ENCODE data around the gene SMC1B. TPM values are rescaled to one million over a fixed set of nuclear protein-coding genes. Genes with fewer than 3 reads are reported as not detected.

SMC1B gene
- total RNA-seq, 1 experiment from 2014 or later, result 0.31 TPM

- no peak for TF ChIP-seq CTCF (conservative IDR thresholded peaks at IDR 0.05)
- TF ChIP-seq EZH2 (IDR thresholded peaks at IDR 0.05; ENCODE audit: low read depth), result no peak
- H4K20me1 ChIP-seq (ENCODE audit: insufficient read depth), result no peaks in the 10 kb centered on the region
- DNase-seq, result no peak
- H3K79me2 ChIP-seq (ENCODE audit: low read depth), result no peaks in the 10 kb centered on the region
- no peak overlapping the region for H2AFZ ChIP-seq
- no TSS peak for BruUV-seq (replicated peaks)
- no peak overlapping the region for H3K27ac ChIP-seq
- H3K9me2 ChIP-seq (ENCODE audit: insufficient read depth), result no peaks in the 10 kb centered on the region
- H3K27me3 ChIP-seq (ENCODE audit: insufficient read depth, low read depth), result no peaks in the 10 kb centered on the region
- POLR2A ChIA-PET (ENCODE audit: unreplicated experiment), result no interaction called here
- intact Hi-C loops (cut with micrococcal nuclease; ENCODE audit: unreplicated experiment), result no loop called here
- H3K36me3 ChIP-seq (ENCODE audit: low read depth), result no peaks in the 10 kb centered on the region
- peaks cover 22% of the 10 kb centered on the region for H3K4me1 ChIP-seq (replicated peaks; ENCODE audit: insufficient read depth)
- no peaks in the 10 kb centered on the region for H3K9me3 ChIP-seq (ENCODE audit: insufficient read depth, low read depth)
- no peak overlapping the region for H3K4me2 ChIP-seq
- CTCF ChIA-PET, result no interaction called here
- H3K4me3 ChIP-seq, result no peak overlapping the region
- H3F3A ChIP-seq (ENCODE audit: insufficient read depth, low read depth), result peaks cover 7% of the 10 kb centered on the region; the same call in 1 of the 2 replicates
These were observed 110.2 kb downstream of the SMC1B start for GRCh38 chr22:45303181-45303580.

GRCh38 chr22:45302751-45303150 lies 110.6 kb downstream of the SMC1B start:
- Histone ChIP-seq H3F3A (ENCODE audit: insufficient read depth, low read depth) (peaks cover 7% of the 10 kb centered on the region; the same call in 1 of the 2 replicates), H3K9me3 (ENCODE audit: insufficient read depth, low read depth) (no peaks in the 10 kb centered on the region), H2AFZ (no peak overlapping the region), H3K4me1 (replicated peaks; ENCODE audit: insufficient read depth) (peaks cover 19% of the 10 kb centered on the region), H3K79me2 (ENCODE audit: low read depth) (no peaks in the 10 kb centered on the region), H3K36me3 (ENCODE audit: low read depth) (no peaks in the 10 kb centered on the region), H3K4me3 (no peak overlapping the region), H3K4me2 (no peak overlapping the region), H3K27ac (no peak overlapping the region), H4K20me1 (ENCODE audit: insufficient read depth) (no peaks in the 10 kb centered on the region), H3K27me3 (ENCODE audit: insufficient read depth, low read depth) (no peaks in the 10 kb centered on the region), H3K9me2 (ENCODE audit: insufficient read depth) (no peaks in the 10 kb centered on the region)
- BruUV-seq (replicated peaks), result no TSS peak
- ChIA-PET POLR2A (ENCODE audit: unreplicated experiment) (no interaction called here), CTCF (no interaction called here)
- intact Hi-C loops (cut with micrococcal nuclease; ENCODE audit: unreplicated experiment), result no loop called here
- TF ChIP-seq CTCF (conservative IDR thresholded peaks at IDR 0.05) (no peak), EZH2 (IDR thresholded peaks at IDR 0.05; ENCODE audit: low read depth) (no peak)
- no peak for DNase-seq

GRCh38 chr22:45298934-45299505 lies 114.4 kb downstream of the SMC1B start:
- Histone ChIP-seq H4K20me1 (ENCODE audit: insufficient read depth) (no peaks in the 10 kb centered on the region), H3K4me1 (replicated peaks; ENCODE audit: insufficient read depth) (peaks cover 14% of the 10 kb centered on the region; the same call in 1 of the 2 replicates), H3K9me2 (ENCODE audit: insufficient read depth) (no peaks in the 10 kb centered on the region), H3K27me3 (ENCODE audit: insufficient read depth, low read depth) (no peaks in the 10 kb centered on the region), H3K79me2 (ENCODE audit: low read depth) (no peaks in the 10 kb centered on the region), H3K27ac (no peak overlapping the region), H2AFZ (no peak overlapping the region), H3K4me2 (no peak overlapping the region), H3K36me3 (ENCODE audit: low read depth) (no peaks in the 10 kb centered on the region), H3F3A (ENCODE audit: insufficient read depth, low read depth) (peaks cover 7% of the 10 kb centered on the region; the same call in 1 of the 2 replicates), H3K4me3 (no peak overlapping the region), H3K9me3 (ENCODE audit: insufficient read depth, low read depth) (no peaks in the 10 kb centered on the region)
- TF ChIP-seq CTCF (conservative IDR thresholded peaks at IDR 0.05) (no peak), EZH2 (IDR thresholded peaks at IDR 0.05; ENCODE audit: low read depth) (no peak)
- no peak for DNase-seq
- intact Hi-C loops (cut with micrococcal nuclease; ENCODE audit: unreplicated experiment), result no loop called here
- CTCF ChIA-PET, result interaction anchor here (0.6 kb wide), 1 partner anchor 228 kb away, joined by 12 read pairs; no protein-coding TSS in a partner anchor
- no TSS peak for BruUV-seq (replicated peaks)
- POLR2A ChIA-PET (ENCODE audit: unreplicated experiment), result no interaction called here
